Endothelial cell of umbilical vein (primary cell): Measurements from ENCODE around the gene MAP1LC3B. TPM values are rescaled to one million over a fixed set of nuclear protein-coding genes. Genes with fewer than 3 reads are reported as not detected.

Experiments used
- Bru-seq: library from RNA; stranded (reverse); fragments of 400-500 nt; gene quantifications from one replicate; lab custom pipeline; 2021; lab: Mats Ljungman, UMichigan
- BruChase-seq, 2 experiments: library from RNA; stranded (reverse); fragments of 400-500 nt; gene quantifications; one replicate each; lab custom pipeline; 2021; lab: Mats Ljungman, UMichigan
- BruUV-seq: library from RNA; stranded (reverse); fragments of 400-500 nt; replicated peaks from 2 replicates; lab custom pipeline; 2021; lab: Mats Ljungman, UMichigan
- CTCF ChIA-PET: fragments of 300-600, 350-600 bp; sonication (Branson Sonifier 250); formaldehyde crosslinking; loops from one replicate; lab custom pipeline; 2021; ENCODE audit warnings: antibody characterized with exemption, inconsistent platforms; lab: Charles Lee
- POLR2A ChIA-PET: fragments of 300-600, 350-600 bp; sonication (Branson Sonifier 250); formaldehyde crosslinking; loops from one replicate; lab custom pipeline; 2021; ENCODE audit warnings: antibody characterized with exemption, inconsistent platforms; lab: Charles Lee
- DNase-seq: peaks from one replicate; pipeline ENCODE4 v3.0.0-alpha.2; 2011; ENCODE audit warnings: low read depth, low spot score
- FAIRE-seq: peaks from 2 replicates; lab custom pipeline; 2011; peaks lifted over from hg19 to GRCh38; lab: Jason Lieb, UNC
- H2AFZ ChIP-seq: 2 replicates; pipeline ENCODE4 v1.6.0; 2012; ENCODE audit warnings: low read depth, low read length, control low read depth, inconsistent platforms
- H3K27ac ChIP-seq: 2 replicates; pipeline ENCODE4 v1.5.1; 2011; ENCODE audit warnings: low read depth, mild to moderate bottlenecking, control low read depth, low read length, moderate library complexity; ENCODE audit not compliant: insufficient read depth
- H3K27me3 ChIP-seq, 2 experiments: 2 replicates each; pipeline versions ENCODE4 v1.6.0 to v1.6.1; 2011; ENCODE audit warnings: low read length in 2 of 2, mixed read lengths in 1 of 2; ENCODE audit not compliant: control insufficient read depth in 2 of 2, insufficient read depth in 2 of 2
- H3K36me3 ChIP-seq, 2 experiments: 2 replicates in 1 of 2; 3 replicates in 1 of 2; pipeline ENCODE4 v1.5.1; 2011; ENCODE audit warnings: low read length in 2 of 2, mild to moderate bottlenecking in 1 of 2, moderate library complexity in 1 of 2; ENCODE audit not compliant: control insufficient read depth in 2 of 2, insufficient read depth in 2 of 2; ENCODE audit errors: extremely low read depth in 1 of 2
- H3K4me1 ChIP-seq: 3 replicates; pipeline ENCODE4 v1.5.1; 2011; ENCODE audit warnings: mild to moderate bottlenecking, low read length; ENCODE audit not compliant: control insufficient read depth, insufficient read depth; ENCODE audit errors: extremely low read depth
- H3K4me2 ChIP-seq: 2 replicates; pipeline ENCODE4 v1.6.1; 2011; ENCODE audit warnings: low read length, control low read depth, mixed read lengths; ENCODE audit not compliant: insufficient read depth
- H3K4me3 ChIP-seq, 3 experiments: fragments of 200-600 bp in 1 of 3; sonication (generic), shearing (Covaris generic) in 1 of 3; replicated peaks in 1 of 3; 2 replicates each; pipeline ENCODE4 v1.5.1; 2011 to 2016; ENCODE audit warnings: control low read depth in 3 of 3, low read length in 3 of 3, mild to moderate bottlenecking in 2 of 3, inconsistent platforms in 1 of 3, low read depth in 1 of 3, moderate library complexity in 1 of 3; ENCODE audit not compliant: insufficient read depth in 1 of 3
- H3K79me2 ChIP-seq: 2 replicates; pipeline ENCODE4 v1.6.0; 2012; ENCODE audit warnings: low read length, inconsistent platforms; ENCODE audit not compliant: control insufficient read depth, insufficient read depth
- H3K9ac ChIP-seq: replicated peaks from 2 replicates; pipeline ENCODE3; 2011; ENCODE audit warnings: low read length, control low read depth; ENCODE audit not compliant: insufficient read depth; ENCODE audit errors: extremely low read depth
- H3K9me1 ChIP-seq: replicated peaks from 3 replicates; pipeline ENCODE4 v1.6.0; 2011; ENCODE audit warnings: mild to moderate bottlenecking, low read length; ENCODE audit not compliant: control insufficient read depth, insufficient read depth; ENCODE audit errors: extremely low read depth
- H3K9me3 ChIP-seq: replicated peaks from 2 replicates; pipeline ENCODE4 v1.5.1; 2012; ENCODE audit warnings: low read length, inconsistent platforms; ENCODE audit not compliant: control insufficient read depth, insufficient read depth
- H4K20me1 ChIP-seq: replicated peaks from 2 replicates; pipeline ENCODE3; 2011; ENCODE audit warnings: mild to moderate bottlenecking, low read length; ENCODE audit not compliant: control insufficient read depth, insufficient read depth; ENCODE audit errors: extremely low read depth
- CTCF ChIP-seq, 2 donors: IDR thresholded peaks; 1 replicate in 1 of 2; 2 replicates in 1 of 2; pipeline ENCODE4 v1.5.1; 2011; ENCODE audit warnings: low read length in 2 of 2, mild to moderate bottlenecking in 2 of 2, moderate library complexity in 2 of 2, control low read depth in 1 of 2, inconsistent platforms in 1 of 2, low read depth in 1 of 2; ENCODE audit not compliant: insufficient read depth in 1 of 2; ENCODE audit errors: extremely low read depth in 1 of 2
- EZH2 ChIP-seq: IDR thresholded peaks from 2 replicates; pipeline ENCODE4 v1.6.1; 2012; ENCODE audit warnings: borderline replicate concordance, low read depth, mild to moderate bottlenecking, moderate library complexity, low read length, inconsistent platforms; ENCODE audit not compliant: severe bottlenecking
- FOS ChIP-seq: IDR thresholded peaks from 2 replicates; pipeline ENCODE4 v1.6.1; 2011; ENCODE audit warnings: mild to moderate bottlenecking, low read length, moderate library complexity, borderline replicate concordance; ENCODE audit not compliant: insufficient read depth
- GATA2 ChIP-seq: IDR thresholded peaks from 2 replicates; pipeline ENCODE4 v1.7.0; 2011; ENCODE audit warnings: low read depth, mild to moderate bottlenecking, moderate library complexity, mixed read lengths, low read length; ENCODE audit not compliant: insufficient read length, insufficient read depth
- MAX ChIP-seq: IDR thresholded peaks from 2 replicates; pipeline ENCODE4 v1.6.1; 2011; ENCODE audit not compliant: insufficient read depth, insufficient read length
- POLR2A ChIP-seq: IDR thresholded peaks from 2 replicates; pipeline ENCODE4 v1.6.1; 2012; ENCODE audit warnings: low read depth, mild to moderate bottlenecking, control low read depth, low read length
- POLR2AphosphoS5 ChIP-seq: IDR thresholded peaks from 2 replicates; pipeline ENCODE4 v1.6.1; 2012; ENCODE audit warnings: low read depth, mild to moderate bottlenecking, control low read depth, low read length, moderate library complexity; ENCODE audit not compliant: insufficient read depth
- dilution Hi-C: fragments of 300-500 bp; cut with MboI; formaldehyde crosslinking; loops from one replicate; pipeline ENCODE4 v1.15.0; 2019; ENCODE audit warnings: low sequenced_read_pairs; ENCODE audit not compliant: extremely low pct_ligation_motif_present
- intact Hi-C: fragments of 100-400 bp; cut with micrococcal nuclease; formaldehyde crosslinking; loops from one replicate; pipeline ENCODE4 v1.10.0; 2022
- long read RNA-seq: library from polyadenylated mRNA; stranded (forward); transcript quantifications from one replicate; pipeline ENCODE4 v2.0.0, GENCODE V29; 2021
- polyA minus RNA-seq, 3 experiments: library from RNA; depleted of rRNA, polyadenylated mRNA; stranded (reverse); fragments of >200 nt; gene quantifications; 1 replicate in 1 of 3; 2 replicates in 2 of 3; pipeline ENCODE4 v1.2.3, GENCODE V29; 2011
- polyA plus RNA-seq, 4 experiments: library from polyadenylated mRNA; depleted of rRNA in 3 of 4; stranded (reverse) in 3 of 4; unstranded in 1 of 4; fragments of >200 nt; gene quantifications; 2 replicates each; pipeline versions ENCODE4 v1.2.1 to v1.2.3, GENCODE V29; 2011 to 2012; ENCODE audit warnings: missing spikeins in 1 of 4
- total RNA-seq: library from RNA; stranded (reverse); gene quantifications from 2 replicates; pipeline ENCODE4 v1.2.3, GENCODE V29; 2021

Gene MAP1LC3B
- 94.5 and 99.9 TPM in 2 replicates for total RNA-seq
- 33.7 and 40.7 TPM in 2 replicates for polyA plus RNA-seq
- polyA plus RNA-seq (2011; cell fraction: cytosol; rRNA removed), result 46.7 and 58.4 TPM in 2 replicates
- polyA plus RNA-seq (2011; cell fraction: nucleus; rRNA removed), result 32.9 and 37.4 TPM in 2 replicates
- 157 and 161 TPM in 2 replicates for polyA plus RNA-seq (2012)
- 27.2 and 32.8 TPM in 2 replicates for polyA minus RNA-seq
- 27.1 TPM for polyA minus RNA-seq (2011; cell fraction: cytosol; rRNA and poly(A)+ RNA removed)
- 27.2 and 31.7 TPM in 2 replicates for polyA minus RNA-seq (2011; cell fraction: nucleus; rRNA and poly(A)+ RNA removed)
- percentile 85 among the genes with signal in this experiment for Bru-seq, nascent RNA
- percentile 97 among the genes with signal in this experiment for BruChase-seq, experiment 1, labeled RNA remaining after a 6-hour chase
- BruChase-seq, experiment 2, labeled RNA remaining after a 2-hour chase, result percentile 91 among the genes with signal in this experiment
- long read RNA-seq, transcript MAP1LC3B-201 (4 exons, 2,688 nt), result major isoform, 732 of 844 reads
- long read RNA-seq, partial matches to known transcripts, result 11 of 844 reads
- long read RNA-seq, other reads (novel, unspliced or antisense), result 96 of 844 reads

GRCh38 chr16:87391950-87392820 lies at the start of gene MAP1LC3B:
MAP1LC3B (plus strand) TSS chr16:87392336; CDS start chr16:87392428, 92 bp downstream.
- CTCF ChIA-PET, result interaction anchor here (2.5 kb wide), 1 partner anchor 179 kb away, joined by 8 read pairs; no protein-coding TSS in a partner anchor
- H3K4me2 ChIP-seq, result peak within 1 kb of the TSS; percentile 77

More at GRCh38 chr16:87391950-87392820, at the start of gene MAP1LC3B:
- peaks cover 42% of the 10 kb centered on the region for H3K79me2 ChIP-seq
- peak within 1 kb of the TSS; percentile 97 for H3K9ac ChIP-seq
- dilution Hi-C loops (no loop called here), intact Hi-C loops (loop anchor here (1.0 to 5.0 kb wide), 5 partner anchors 9 to 830 kb away; partner anchors contain the start of genes FBXO31 and ZCCHC14)
- peaks cover 11% of the 10 kb centered on the region for H4K20me1 ChIP-seq
- POLR2A ChIA-PET, result no interaction called here
- H3K4me3 ChIP-seq, result peak within 1 kb of the TSS; percentile 24 to 91 (median 82)
- no TSS peak for BruUV-seq
- no peaks in the 10 kb centered on the region for H3K9me3 ChIP-seq
- no peaks in the 10 kb centered on the region for H3K9me1 ChIP-seq
- no peaks in the 10 kb centered on the region for H3K27me3 ChIP-seq
- peaks cover 34% of the 10 kb centered on the region for H3K4me1 ChIP-seq
- TF ChIP-seq POLR2AphosphoS5 (peak; percentile 99), POLR2A (peak; percentile 89), EZH2 (no peak), FOS (peak; percentile 35), GATA2 (no peak), MAX (peak; percentile 61), CTCF (IDR thresholded peaks at IDR 0.05; ENCODE audit: extremely low read depth in 1 of 2, insufficient read depth in 1 of 2, low read depth in 1 of 2, low read length in 2 of 2) (no peak)
- peak within 1 kb of the TSS; percentile 0 for H2AFZ ChIP-seq
- peak; percentile 61 for FAIRE-seq
- peaks cover 0 to 3% of the 10 kb centered on the region in 2 experiments for H3K36me3 ChIP-seq
- peak; percentile 98 for DNase-seq
- peak within 1 kb of the TSS; percentile 93 for H3K27ac ChIP-seq
